ENCODE measurements around the gene DDB1.

DDB1 gene

DNA sequence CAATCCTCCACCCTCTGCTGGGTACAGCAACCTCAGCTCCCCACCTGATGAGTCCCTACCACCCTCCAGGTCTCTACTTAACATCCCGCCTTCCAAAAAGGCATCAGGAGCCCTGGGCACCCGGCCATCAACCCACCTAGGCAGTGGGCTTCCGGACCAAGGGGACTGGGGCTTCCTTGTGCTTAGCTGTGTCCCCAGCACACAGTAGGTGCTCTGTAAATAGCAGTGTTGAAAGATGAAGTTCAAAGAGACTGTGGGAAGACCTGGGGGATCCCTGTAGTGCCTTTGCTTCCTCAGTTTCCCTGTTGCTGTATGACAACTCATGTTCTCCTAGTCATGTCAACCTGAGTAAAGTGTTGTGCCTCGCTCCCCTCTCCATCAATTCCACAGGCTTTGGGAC, 58.8 kb downstream of the DDB1 start:
- no peaks in the 10 kb centered on the region for H3K27me3 ChIP-seq (ENCODE audit: low read depth, low read length)
- H3K4me1 ChIP-seq (ENCODE audit: control insufficient read depth in 1 of 2, insufficient read depth in 2 of 2, low read length in 2 of 2): no peaks in the 10 kb centered on the region
- no peak overlapping the region for H3K4me3 ChIP-seq (ENCODE audit: low read depth in 1 of 2, low read length in 2 of 2)
- no peaks in the 10 kb centered on the region for H3K36me3 ChIP-seq (ENCODE audit: control insufficient read depth in 1 of 2, insufficient read depth in 2 of 2, low read length in 2 of 2)
- H3K27ac ChIP-seq (ENCODE audit: low read length): no peak overlapping the region
- H3K9me3 ChIP-seq (ENCODE audit: control insufficient read depth in 1 of 2, low read length in 2 of 2): no peaks in the 10 kb centered on the region

DNA sequence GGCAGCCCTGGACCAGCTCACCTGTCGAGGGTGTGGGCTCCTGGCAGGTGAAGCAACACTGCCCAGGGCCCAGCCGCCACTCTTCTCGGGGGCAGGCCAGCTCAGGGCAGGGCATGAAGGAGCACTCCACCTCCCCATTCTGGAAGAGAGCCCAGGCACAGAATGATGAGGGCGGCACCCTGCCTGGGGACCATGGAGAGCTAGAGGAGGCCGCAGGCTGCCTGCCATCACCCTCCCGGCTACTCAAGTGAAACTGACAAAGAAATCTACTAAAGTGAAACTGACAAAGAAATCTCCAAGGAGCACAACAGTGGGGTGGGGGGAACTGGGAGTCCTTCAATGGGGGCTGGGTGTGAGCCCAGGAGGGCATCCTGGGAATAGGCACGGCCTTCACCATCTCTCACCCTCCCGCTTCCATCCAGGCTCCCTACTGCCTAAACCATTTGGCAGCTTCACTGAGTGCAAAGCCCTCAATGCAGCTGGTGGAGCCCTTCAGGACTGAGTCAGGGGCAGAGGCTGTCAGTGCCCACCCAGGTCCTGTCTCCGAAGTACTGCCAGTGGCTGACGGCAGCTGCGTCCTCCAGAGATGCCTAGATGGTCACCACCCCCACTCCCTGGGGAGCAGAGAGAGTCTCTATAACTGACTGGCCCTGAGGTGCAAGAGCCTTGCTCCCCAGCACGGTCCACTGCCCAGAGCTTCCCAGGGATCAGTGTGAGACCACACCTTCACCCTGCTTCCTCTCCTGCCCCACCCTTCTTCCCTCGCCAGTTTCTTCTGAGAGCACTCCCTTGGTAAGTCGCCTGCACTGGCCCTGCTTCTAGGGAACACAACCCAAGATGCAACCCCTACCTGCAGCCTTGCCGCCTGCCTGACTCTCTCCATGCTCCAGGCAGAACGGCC, 59.5 kb downstream of the DDB1 start:
- H3K4me3 ChIP-seq (ENCODE audit: low read depth in 1 of 2, low read length in 2 of 2): no peak overlapping the region
- H3K9me3 ChIP-seq (ENCODE audit: control insufficient read depth in 1 of 2, low read length in 2 of 2): no peaks in the 10 kb centered on the region
- H3K36me3 ChIP-seq (ENCODE audit: control insufficient read depth in 1 of 2, insufficient read depth in 2 of 2, low read length in 2 of 2): no peaks in the 10 kb centered on the region
- H3K4me1 ChIP-seq (ENCODE audit: control insufficient read depth in 1 of 2, insufficient read depth in 2 of 2, low read length in 2 of 2): no peaks in the 10 kb centered on the region
- no peaks in the 10 kb centered on the region for H3K27me3 ChIP-seq (ENCODE audit: low read depth, low read length)
- H3K27ac ChIP-seq (ENCODE audit: low read length): no peak overlapping the region

DNA sequence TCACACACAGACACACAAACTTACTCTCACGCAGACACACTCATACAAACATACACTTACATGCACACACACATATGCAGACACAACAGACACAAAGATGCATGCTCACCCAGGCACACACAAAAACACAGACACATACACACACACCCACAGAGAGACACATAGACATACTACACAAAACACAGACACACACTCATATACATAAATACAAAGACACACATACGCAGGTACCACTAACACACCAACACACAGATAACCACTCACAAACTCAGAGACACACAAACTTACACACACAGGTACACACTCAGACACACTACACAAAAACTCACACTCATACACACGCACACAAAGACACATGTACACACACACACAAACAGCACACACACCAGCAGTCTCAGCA, 60.2 kb downstream of the DDB1 start:
- no peaks in the 10 kb centered on the region for H3K27me3 ChIP-seq (ENCODE audit: low read depth, low read length)

GRCh38 chr11:61270354-61271076, 62.4 kb downstream of the DDB1 start:
- H3K27ac ChIP-seq (ENCODE audit: low read length): no peak overlapping the region
- H3K9me3 ChIP-seq (ENCODE audit: control insufficient read depth in 1 of 2, low read length in 2 of 2): no peaks in the 10 kb centered on the region
- H3K27me3 ChIP-seq (ENCODE audit: low read depth, low read length): no peaks in the 10 kb centered on the region
- H3K36me3 ChIP-seq (ENCODE audit: control insufficient read depth in 1 of 2, insufficient read depth in 2 of 2, low read length in 2 of 2): no peaks in the 10 kb centered on the region
- H3K4me3 ChIP-seq (ENCODE audit: low read depth in 1 of 2, low read length in 2 of 2): no peak overlapping the region
- no peaks in the 10 kb centered on the region for H3K4me1 ChIP-seq (ENCODE audit: control insufficient read depth in 1 of 2, insufficient read depth in 2 of 2, low read length in 2 of 2)

More for the DNA sequence above, 60.2 kb downstream of the DDB1 start:
- Histone ChIP-seq H3K27ac (ENCODE audit: low read length) (no peak overlapping the region), H3K4me1 (ENCODE audit: control insufficient read depth in 1 of 2, insufficient read depth in 2 of 2, low read length in 2 of 2) (no peaks in the 10 kb centered on the region), H3K9me3 (ENCODE audit: control insufficient read depth in 1 of 2, low read length in 2 of 2) (no peaks in the 10 kb centered on the region), H3K36me3 (ENCODE audit: control insufficient read depth in 1 of 2, insufficient read depth in 2 of 2, low read length in 2 of 2) (no peaks in the 10 kb centered on the region), H3K4me3 (ENCODE audit: low read depth in 1 of 2, low read length in 2 of 2) (no peak overlapping the region)

DNA sequence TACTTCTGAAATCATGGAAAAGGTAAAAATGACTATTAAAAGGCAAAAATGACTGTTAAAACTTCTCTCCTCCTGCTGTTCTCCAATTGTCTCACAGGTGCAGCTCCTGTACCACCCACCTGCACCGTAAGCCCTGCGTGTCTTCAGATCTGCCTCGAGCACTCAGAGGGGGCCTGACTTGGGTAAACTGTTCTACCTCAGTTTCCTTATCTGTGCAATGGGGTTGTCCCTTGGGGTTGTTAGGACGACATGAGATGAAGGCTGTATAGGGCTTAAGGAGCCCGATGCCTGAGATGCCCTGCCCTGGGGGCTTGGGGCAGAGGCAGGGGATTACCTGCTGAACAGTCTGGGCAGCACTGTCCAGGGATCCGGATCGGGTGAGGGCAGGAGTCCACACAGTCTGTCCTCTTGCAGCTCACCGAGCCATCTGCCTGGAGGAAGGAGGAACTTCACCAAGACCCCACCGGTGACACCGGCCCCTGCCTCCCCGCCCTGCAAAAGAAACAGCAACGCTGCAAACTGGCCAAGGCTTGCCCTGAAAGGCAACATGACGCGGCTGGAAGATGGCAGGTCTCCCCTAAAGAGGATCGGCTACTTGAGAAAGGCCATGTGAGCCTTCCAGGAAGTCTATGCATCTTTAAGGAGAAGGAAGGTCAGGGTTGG, 64.2 kb downstream of the DDB1 start:
- Histone ChIP-seq H3K27me3 (ENCODE audit: low read depth, low read length) (no peaks in the 10 kb centered on the region), H3K4me3 (ENCODE audit: low read depth in 1 of 2, low read length in 2 of 2) (no peak overlapping the region), H3K36me3 (ENCODE audit: control insufficient read depth in 1 of 2, insufficient read depth in 2 of 2, low read length in 2 of 2) (no peaks in the 10 kb centered on the region), H3K27ac (ENCODE audit: low read length) (no peak overlapping the region), H3K9me3 (ENCODE audit: control insufficient read depth in 1 of 2, low read length in 2 of 2) (no peaks in the 10 kb centered on the region), H3K4me1 (ENCODE audit: control insufficient read depth in 1 of 2, insufficient read depth in 2 of 2, low read length in 2 of 2) (no peaks in the 10 kb centered on the region)

- Histone ChIP-seq H3K27me3 (ENCODE audit: low read depth, low read length) (no peaks in the 10 kb centered on the region), H3K36me3 (ENCODE audit: control insufficient read depth in 1 of 2, insufficient read depth in 2 of 2, low read length in 2 of 2) (no peaks in the 10 kb centered on the region), H3K9me3 (ENCODE audit: control insufficient read depth in 1 of 2, low read length in 2 of 2) (no peaks in the 10 kb centered on the region), H3K27ac (ENCODE audit: low read length) (no peak overlapping the region), H3K4me3 (ENCODE audit: low read depth in 1 of 2, low read length in 2 of 2) (no peak overlapping the region), H3K4me1 (ENCODE audit: control insufficient read depth in 1 of 2, insufficient read depth in 2 of 2, low read length in 2 of 2) (no peaks in the 10 kb centered on the region)
Observed at GRCh38 chr11:61267437-61267841, 65.5 kb downstream of the DDB1 start.

DNA sequence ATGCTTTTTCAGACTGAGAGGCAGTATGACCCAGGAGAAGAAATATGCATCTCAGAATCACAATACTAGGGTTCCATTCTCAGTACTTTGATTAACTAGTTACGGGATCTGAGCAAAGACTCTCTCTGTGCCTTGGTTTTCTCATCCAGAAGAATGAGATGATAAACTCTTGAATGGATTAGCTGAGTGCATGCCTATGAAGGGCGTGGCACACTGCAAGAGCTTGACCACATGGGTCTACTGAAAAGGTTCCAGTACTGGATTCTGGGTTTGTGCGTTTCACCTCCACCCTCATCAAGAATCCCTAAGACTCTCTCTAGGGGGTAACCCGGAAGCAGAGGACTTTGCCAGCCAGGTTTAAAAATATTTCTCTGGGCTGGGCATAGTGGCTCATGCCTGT, 66.3 kb downstream of the DDB1 start:
- Histone ChIP-seq H3K4me3 (ENCODE audit: low read depth in 1 of 2, low read length in 2 of 2) (no peak overlapping the region), H3K36me3 (ENCODE audit: control insufficient read depth in 1 of 2, insufficient read depth in 2 of 2, low read length in 2 of 2) (no peaks in the 10 kb centered on the region), H3K27ac (ENCODE audit: low read length) (no peak overlapping the region), H3K9me3 (ENCODE audit: control insufficient read depth in 1 of 2, low read length in 2 of 2) (no peaks in the 10 kb centered on the region), H3K27me3 (ENCODE audit: low read depth, low read length) (no peaks in the 10 kb centered on the region), H3K4me1 (ENCODE audit: control insufficient read depth in 1 of 2, insufficient read depth in 2 of 2, low read length in 2 of 2) (no peaks in the 10 kb centered on the region)

DNA sequence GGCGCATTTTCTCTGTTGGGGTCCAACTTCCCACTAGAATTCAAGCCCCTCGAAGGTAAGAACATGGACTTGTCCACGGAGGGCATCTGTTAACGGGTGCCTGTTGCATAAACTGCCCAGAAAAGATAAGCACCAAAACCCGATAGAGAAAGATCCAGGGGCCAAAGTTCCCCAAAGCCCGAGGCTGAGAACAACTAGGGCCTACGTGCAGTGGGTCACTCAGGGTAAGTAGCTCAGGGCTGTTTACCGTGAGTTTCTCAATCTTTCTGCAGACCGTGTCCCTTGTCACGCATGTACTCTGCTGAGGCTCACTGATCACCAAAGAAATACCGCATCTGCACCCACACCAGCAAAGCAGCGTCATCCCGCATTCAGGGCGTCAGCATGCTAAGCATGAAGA, 67.5 kb downstream of the DDB1 start:
- Histone ChIP-seq H3K36me3 (ENCODE audit: control insufficient read depth in 1 of 2, insufficient read depth in 2 of 2, low read length in 2 of 2) (no peaks in the 10 kb centered on the region), H3K27me3 (ENCODE audit: low read depth, low read length) (no peaks in the 10 kb centered on the region), H3K4me3 (ENCODE audit: low read depth in 1 of 2, low read length in 2 of 2) (no peak overlapping the region), H3K4me1 (ENCODE audit: control insufficient read depth in 1 of 2, insufficient read depth in 2 of 2, low read length in 2 of 2) (no peaks in the 10 kb centered on the region), H3K9me3 (ENCODE audit: control insufficient read depth in 1 of 2, low read length in 2 of 2) (no peaks in the 10 kb centered on the region), H3K27ac (ENCODE audit: low read length) (no peak overlapping the region)

DNA sequence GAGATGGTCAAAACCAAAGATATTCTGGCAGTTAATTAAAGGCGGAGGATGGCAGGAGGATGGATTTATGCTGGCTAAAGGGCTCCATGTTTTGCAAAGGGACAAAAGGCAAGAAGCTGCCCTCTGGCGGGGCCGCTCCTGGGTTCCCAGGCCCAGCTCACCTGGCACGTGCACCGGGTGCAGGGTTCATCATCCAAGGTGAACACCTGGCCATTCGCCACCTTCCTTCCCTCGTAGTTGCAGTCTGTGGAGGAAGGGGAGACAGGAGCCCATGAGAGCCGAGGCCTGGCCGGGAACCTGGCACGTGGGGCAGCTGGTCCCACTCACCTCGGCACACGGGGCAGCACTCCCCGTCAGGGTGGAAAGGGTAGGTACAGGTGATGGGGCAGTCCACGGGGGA, 68.1 kb downstream of the DDB1 start:
- H3K9me3 ChIP-seq (ENCODE audit: control insufficient read depth in 1 of 2, low read length in 2 of 2): no peaks in the 10 kb centered on the region
- H3K4me1 ChIP-seq (ENCODE audit: control insufficient read depth in 1 of 2, insufficient read depth in 2 of 2, low read length in 2 of 2): no peaks in the 10 kb centered on the region
- no peaks in the 10 kb centered on the region for H3K27me3 ChIP-seq (ENCODE audit: low read depth, low read length)
- no peak overlapping the region for H3K27ac ChIP-seq (ENCODE audit: low read length)
- H3K4me3 ChIP-seq (ENCODE audit: low read depth in 1 of 2, low read length in 2 of 2): no peak overlapping the region
- no peaks in the 10 kb centered on the region for H3K36me3 ChIP-seq (ENCODE audit: control insufficient read depth in 1 of 2, insufficient read depth in 2 of 2, low read length in 2 of 2)

GRCh38 chr11:61264371-61264770, 68.5 kb downstream of the DDB1 start:
- Histone ChIP-seq H3K9me3 (ENCODE audit: control insufficient read depth in 1 of 2, low read length in 2 of 2) (no peaks in the 10 kb centered on the region), H3K4me1 (ENCODE audit: control insufficient read depth in 1 of 2, insufficient read depth in 2 of 2, low read length in 2 of 2) (no peaks in the 10 kb centered on the region), H3K4me3 (ENCODE audit: low read depth in 1 of 2, low read length in 2 of 2) (no peak overlapping the region), H3K27me3 (ENCODE audit: low read depth, low read length) (no peaks in the 10 kb centered on the region), H3K36me3 (ENCODE audit: control insufficient read depth in 1 of 2, insufficient read depth in 2 of 2, low read length in 2 of 2) (no peaks in the 10 kb centered on the region), H3K27ac (ENCODE audit: low read length) (no peak overlapping the region)

- H3K27me3 ChIP-seq (ENCODE audit: low read depth, low read length): no peaks in the 10 kb centered on the region
- H3K36me3 ChIP-seq (ENCODE audit: control insufficient read depth in 1 of 2, insufficient read depth in 2 of 2, low read length in 2 of 2): no peaks in the 10 kb centered on the region
- H3K4me1 ChIP-seq (ENCODE audit: control insufficient read depth in 1 of 2, insufficient read depth in 2 of 2, low read length in 2 of 2): no peaks in the 10 kb centered on the region
- no peak overlapping the region for H3K4me3 ChIP-seq (ENCODE audit: low read depth in 1 of 2, low read length in 2 of 2)
- H3K9me3 ChIP-seq (ENCODE audit: control insufficient read depth in 1 of 2, low read length in 2 of 2): no peaks in the 10 kb centered on the region
- no peak overlapping the region for H3K27ac ChIP-seq (ENCODE audit: low read length)
Observed at GRCh38 chr11:61259363-61259762, 73.5 kb downstream of the DDB1 start.

Measured in muscle layer of duodenum (tissue), 2 donors.